ENCODE data around the gene TFDP2.

- TF ChIP-seq CTCF (IDR thresholded peaks at IDR 0.05) (no peak), POLR2AphosphoS5 (IDR thresholded peaks at IDR 0.05) (no peak), EP300 (IDR thresholded peaks at IDR 0.05) (no peak)
Measured at GRCh38 chr3:142013326-142013980, 135.9 kb downstream of the TFDP2 start.

Measured in esophagus muscularis mucosa (tissue), 4 donors.